Naive B cell (primary cell): ENCODE results near the gene BPI. TPM values are rescaled to one million over a fixed set of nuclear protein-coding genes. Genes with fewer than 3 reads are reported as not detected.
"Not testable (repeated sequence)": the region's sequence is repeated elsewhere in the genome, so short reads cannot be mapped to it uniquely, and the experiment has no call there.

ENCODE experiments used
- ATAC-seq, 2 donors: fragments of 150-1000 bp; cut with Tn5 transposase; 2 replicates each; pipeline ENCODE4 v1.10.0; 2021; ENCODE audit warnings: low read depth in 2 of 2, mild to moderate bottlenecking in 2 of 2, moderate library complexity in 2 of 2
- DNase-seq: peaks from one replicate; pipeline ENCODE4 v3.0.0; 2022
- H3K27ac Mint-ChIP-seq, 6 donors: one replicate each; pipeline ENCODE4 v1.8.0; 2020 to 2022; ENCODE audit warnings: mild to moderate bottlenecking in 6 of 6, mixed read lengths in 6 of 6, moderate library complexity in 5 of 6, inconsistent platforms in 2 of 6
- H3K27me3 Mint-ChIP-seq, 3 donors: one replicate each; pipeline ENCODE4 v1.8.0; 2021 to 2022; ENCODE audit warnings: mixed read lengths in 3 of 3, mild to moderate bottlenecking in 1 of 3
- H3K36me3 Mint-ChIP-seq, 2 donors: one replicate each; pipeline ENCODE4 v1.8.0; 2020 to 2022; ENCODE audit warnings: mixed read lengths in 2 of 2, inconsistent platforms in 1 of 2, mild to moderate bottlenecking in 1 of 2
- H3K4me1 Mint-ChIP-seq, 3 donors: one replicate each; pipeline ENCODE4 v1.8.0; 2020 to 2022; ENCODE audit warnings: mixed read lengths in 3 of 3, inconsistent platforms in 1 of 3, mild to moderate bottlenecking in 1 of 3, moderate library complexity in 1 of 3
- H3K4me3 Mint-ChIP-seq, 8 donors: one replicate each; pipeline ENCODE4 v1.8.0; 2020 to 2022; ENCODE audit warnings: mild to moderate bottlenecking in 8 of 8, mixed read lengths in 8 of 8, moderate library complexity in 8 of 8, inconsistent platforms in 2 of 8
- H3K9me3 Mint-ChIP-seq, 7 donors: one replicate each; pipeline ENCODE4 v1.8.0; 2020 to 2022; ENCODE audit warnings: mixed read lengths in 7 of 7, mild to moderate bottlenecking in 5 of 7, inconsistent platforms in 2 of 7, moderate library complexity in 1 of 7
- polyA plus RNA-seq, 6 donors: library from polyadenylated mRNA; unstranded; fragments of 300-500 nt; fragmentation: Illumina TruSeq; gene quantifications; one replicate each; pipeline ENCODE4 v1.2.3, GENCODE V29; 2021; ENCODE audit warnings: low read depth in 6 of 6

The BPI gene
- polyA plus RNA-seq, 6 donors from 2014 or later = not detected

GRCh38 chr20:38269040-38269439 lies 34.9 kb upstream of the BPI start:
- peaks cover 29 to 53% (median 44%) of the 10 kb centered on the region in 3 donors for H3K27me3 Mint-ChIP-seq
- H3K36me3 Mint-ChIP-seq = no peaks in the 10 kb centered on the region
- peaks cover 0 to 9% (median 5%) of the 10 kb centered on the region in 7 donors for H3K9me3 Mint-ChIP-seq
- DNase-seq = no peak
- no peak overlapping the region for H3K27ac Mint-ChIP-seq
- no peak for ATAC-seq
- H3K4me3 Mint-ChIP-seq = no peak overlapping the region
- no peaks in the 10 kb centered on the region for H3K4me1 Mint-ChIP-seq

GRCh38 chr20:38269715-38270114 lies 34.2 kb upstream of the BPI start:
- no peak overlapping the region for H3K4me3 Mint-ChIP-seq
- peaks cover 0 to 9% (median 5%) of the 10 kb centered on the region in 7 donors for H3K9me3 Mint-ChIP-seq
- H3K4me1 Mint-ChIP-seq = no peaks in the 10 kb centered on the region
- DNase-seq (no peak), ATAC-seq (no peak)
- H3K27me3 Mint-ChIP-seq = peaks cover 22 to 46% (median 37%) of the 10 kb centered on the region in 3 donors
- H3K27ac Mint-ChIP-seq = no peak overlapping the region
- H3K36me3 Mint-ChIP-seq = no peaks in the 10 kb centered on the region

- Mint-ChIP-seq H3K27me3 (peaks cover 20 to 37% (median 35%) of the 10 kb centered on the region in 3 donors), H3K27ac (peak overlapping the region in 1 of 6 donors; percentile 47), H3K9me3 (peaks cover 0 to 7% (median 5%) of the 10 kb centered on the region in 7 donors), H3K4me3 (no peak overlapping the region), H3K4me1 (no peaks in the 10 kb centered on the region), H3K36me3 (no peaks in the 10 kb centered on the region)
- no peak for DNase-seq
- no peak for ATAC-seq
Observed at GRCh38 chr20:38270869-38271605, 32.9 kb upstream of the BPI start.

GRCh38 chr20:38271608-38272120 lies 32.3 kb upstream of the BPI start:
- H3K27me3 Mint-ChIP-seq = peaks cover 20 to 37% (median 29%) of the 10 kb centered on the region in 3 donors
- no peaks in the 10 kb centered on the region for H3K4me1 Mint-ChIP-seq
- no peak overlapping the region for H3K4me3 Mint-ChIP-seq
- peaks cover 0 to 7% (median 5%) of the 10 kb centered on the region in 7 donors for H3K9me3 Mint-ChIP-seq
- ATAC-seq = no peak
- H3K27ac Mint-ChIP-seq = peak overlapping the region in 2 of 6 donors; percentile 47 to 72
- DNase-seq = no peak
- H3K36me3 Mint-ChIP-seq = no peaks in the 10 kb centered on the region

GRCh38 chr20:38272398-38272797 lies 31.6 kb upstream of the BPI start:
- Mint-ChIP-seq H3K27ac (no peak overlapping the region), H3K36me3 (no peaks in the 10 kb centered on the region), H3K9me3 (peaks cover 0 to 7% (median 5%) of the 10 kb centered on the region in 7 donors), H3K4me1 (no peaks in the 10 kb centered on the region), H3K4me3 (no peak overlapping the region), H3K27me3 (peaks cover 20 to 37% (median 28%) of the 10 kb centered on the region in 3 donors)
- ATAC-seq = no peak
- no peak for DNase-seq

GRCh38 chr20:38272961-38273360 lies 31.0 kb upstream of the BPI start:
- H3K27ac Mint-ChIP-seq = no peak overlapping the region
- ATAC-seq = no peak
- no peak for DNase-seq
- no peaks in the 10 kb centered on the region for H3K4me1 Mint-ChIP-seq
- H3K4me3 Mint-ChIP-seq = no peak overlapping the region
- no peaks in the 10 kb centered on the region for H3K36me3 Mint-ChIP-seq
- peaks cover 20 to 36% (median 29%) of the 10 kb centered on the region in 3 donors for H3K27me3 Mint-ChIP-seq
- peaks cover 0 to 7% (median 5%) of the 10 kb centered on the region in 7 donors for H3K9me3 Mint-ChIP-seq

- Mint-ChIP-seq H3K9me3 (no peaks in the 10 kb centered on the region), H3K4me3 (no peak overlapping the region), H3K27ac (peak overlapping the region in 1 of 6 donors; percentile 11), H3K36me3 (no peaks in the 10 kb centered on the region), H3K4me1 (no peaks in the 10 kb centered on the region), H3K27me3 (peaks cover 9 to 18% (median 18%) of the 10 kb centered on the region in 3 donors)
- no peak for ATAC-seq
- DNase-seq = no peak
Observed at GRCh38 chr20:38275815-38276550, 28.0 kb upstream of the BPI start.

- H3K4me1 Mint-ChIP-seq = no peaks in the 10 kb centered on the region
- no peaks in the 10 kb centered on the region for H3K36me3 Mint-ChIP-seq
- H3K27ac Mint-ChIP-seq = no peak overlapping the region
- H3K9me3 Mint-ChIP-seq = no peaks in the 10 kb centered on the region
- peaks cover 0 to 21% (median 10%) of the 10 kb centered on the region in 3 donors for H3K27me3 Mint-ChIP-seq
- no peak overlapping the region for H3K4me3 Mint-ChIP-seq
- DNase-seq = no peak
- no peak for ATAC-seq
Observed at GRCh38 chr20:38277285-38277684, 26.7 kb upstream of the BPI start.

- peaks cover 0 to 19% (median 10%) of the 10 kb centered on the region in 3 donors for H3K27me3 Mint-ChIP-seq
- H3K4me1 Mint-ChIP-seq = no peaks in the 10 kb centered on the region
- H3K4me3 Mint-ChIP-seq = no peak overlapping the region
- DNase-seq = no peak
- no peak for ATAC-seq
- no peaks in the 10 kb centered on the region for H3K9me3 Mint-ChIP-seq
- H3K27ac Mint-ChIP-seq = peak overlapping the region in 2 of 6 donors; percentile 16 to 91
- no peaks in the 10 kb centered on the region for H3K36me3 Mint-ChIP-seq
Observed at GRCh38 chr20:38277691-38278090, 26.3 kb upstream of the BPI start.

GRCh38 chr20:38278131-38278530 lies 25.8 kb upstream of the BPI start:
- Mint-ChIP-seq H3K9me3 (no peaks in the 10 kb centered on the region), H3K4me1 (no peaks in the 10 kb centered on the region), H3K36me3 (no peaks in the 10 kb centered on the region), H3K27ac (peak overlapping the region in 2 of 6 donors; percentile 16 to 91), H3K4me3 (no peak overlapping the region), H3K27me3 (peaks cover 2 to 16% (median 12%) of the 10 kb centered on the region in 3 donors)
- ATAC-seq (no peak), DNase-seq (no peak)

GRCh38 chr20:38278763-38279162 lies 25.2 kb upstream of the BPI start:
- H3K4me3 Mint-ChIP-seq = no peak overlapping the region
- H3K36me3 Mint-ChIP-seq = no peaks in the 10 kb centered on the region

GRCh38 chr20:38281176-38281915 lies 22.6 kb upstream of the BPI start:
- not testable (repeated sequence) for ATAC-seq, DNase-seq, H3K9me3 Mint-ChIP-seq

More at GRCh38 chr20:38278763-38279162, 25.2 kb upstream of the BPI start:
- H3K4me1 Mint-ChIP-seq = no peaks in the 10 kb centered on the region
- peak overlapping the region in 1 of 6 donors; percentile 59 for H3K27ac Mint-ChIP-seq
- H3K27me3 Mint-ChIP-seq = peaks cover 8 to 21% (median 19%) of the 10 kb centered on the region in 3 donors
- no peak for DNase-seq
- no peak for ATAC-seq
- no peaks in the 10 kb centered on the region for H3K9me3 Mint-ChIP-seq

GRCh38 chr20:38283236-38283635 lies 20.7 kb upstream of the BPI start:
- no peak for ATAC-seq
- no peak overlapping the region for H3K4me3 Mint-ChIP-seq

More at GRCh38 chr20:38281176-38281915, 22.6 kb upstream of the BPI start:
- not testable (repeated sequence) for H3K4me1 Mint-ChIP-seq, H3K4me3 Mint-ChIP-seq, H3K36me3 Mint-ChIP-seq, H3K27ac Mint-ChIP-seq
- peaks cover 14 to 24% (median 19%) of the 10 kb centered on the region in 3 donors for H3K27me3 Mint-ChIP-seq

More at GRCh38 chr20:38283236-38283635, 20.7 kb upstream of the BPI start:
- H3K36me3 Mint-ChIP-seq = no peaks in the 10 kb centered on the region
- no peaks in the 10 kb centered on the region for H3K4me1 Mint-ChIP-seq
- no peak overlapping the region for H3K27ac Mint-ChIP-seq
- peaks cover 28 to 38% (median 28%) of the 10 kb centered on the region in 3 donors for H3K27me3 Mint-ChIP-seq
- peaks cover 0 to 2% (median 0%) of the 10 kb centered on the region in 7 donors for H3K9me3 Mint-ChIP-seq
- no peak for DNase-seq
